ENCODE data around the gene AADAC.
"Not testable (repeated sequence)": the region's sequence is repeated elsewhere in the genome, so short reads cannot be mapped to it uniquely, and the experiment has no call there.

AADAC gene

GRCh38 chr3:151813799-151814198, at the start of gene AADAC:
AADAC (plus strand) TSS chr3:151814116; CDS start chr3:151814163, 47 bp downstream.
- DNase-seq = no peak

GRCh38 chr3:151764699-151765098, 49.2 kb upstream of the AADAC start:
- not testable (repeated sequence) for DNase-seq

- DNase-seq = no peak
Measured at GRCh38 chr3:151765685-151766084, 48.2 kb upstream of the AADAC start.

- no peak for DNase-seq
Measured at GRCh38 chr3:151766454-151766853, 47.5 kb upstream of the AADAC start.

- DNase-seq = no peak
Measured at GRCh38 chr3:151768393-151768930, 45.5 kb upstream of the AADAC start.

GRCh38 chr3:151769175-151769574, 44.7 kb upstream of the AADAC start:
- no peak for DNase-seq

- no peak for DNase-seq
Measured at GRCh38 chr3:151770956-151771355, 43.0 kb upstream of the AADAC start.

GRCh38 chr3:151772825-151773480, 41.0 kb upstream of the AADAC start:
- DNase-seq = no peak

GRCh38 chr3:151774235-151774634, 39.7 kb upstream of the AADAC start:
- no peak for DNase-seq

- no peak for DNase-seq
Measured at GRCh38 chr3:151774910-151775309, 39.0 kb upstream of the AADAC start.

GRCh38 chr3:151775314-151776258, 38.3 kb upstream of the AADAC start:
- no peak for DNase-seq

- no peak for DNase-seq
Measured at GRCh38 chr3:151776259-151776740, 37.6 kb upstream of the AADAC start.

- DNase-seq = no peak
Measured at GRCh38 chr3:151777880-151778279, 36.0 kb upstream of the AADAC start.

- DNase-seq = no peak
Measured at GRCh38 chr3:151787626-151788025, 26.3 kb upstream of the AADAC start.

- DNase-seq = no peak
Measured at GRCh38 chr3:151788401-151788800, 25.5 kb upstream of the AADAC start.

- no peak for DNase-seq
Measured at GRCh38 chr3:151789853-151790463, 24.0 kb upstream of the AADAC start.

- not testable (repeated sequence) for DNase-seq
Measured at GRCh38 chr3:151790763-151791162, 23.2 kb upstream of the AADAC start.

GRCh38 chr3:151792411-151792810, 21.5 kb upstream of the AADAC start:
- no peak for DNase-seq

- no peak for DNase-seq
Measured at GRCh38 chr3:151793636-151794035, 20.3 kb upstream of the AADAC start.

GRCh38 chr3:151794080-151794479, 19.8 kb upstream of the AADAC start:
- DNase-seq = no peak

- DNase-seq = no peak
Measured at GRCh38 chr3:151795276-151795675, 18.6 kb upstream of the AADAC start.

GRCh38 chr3:151796105-151796680, 17.7 kb upstream of the AADAC start:
- no peak for DNase-seq

GRCh38 chr3:151798466-151798865, 15.4 kb upstream of the AADAC start:
- DNase-seq = no peak

All from hematopoietic multipotent progenitor cell treated with erythropoietin and hydrocortisone succinate and interleukin-3 and kit ligand, for 6 days (in vitro differentiated cells).